A549 treated with Hydrocortisone at 1 μM for 4 hours (cell line): ENCODE results near the gene KIF1A. TPM values are rescaled to one million over a fixed set of nuclear protein-coding genes. Genes with fewer than 3 reads are reported as not detected.

Experiments used
- total RNA-seq: library from RNA; stranded (reverse); fragments of 200-300 nt; extraction: Qiagen RNA extraction; gene quantifications from 5 replicates; pipeline ENCODE4 v1.2.3, GENCODE V29; 2022

The KIF1A gene, protein sequence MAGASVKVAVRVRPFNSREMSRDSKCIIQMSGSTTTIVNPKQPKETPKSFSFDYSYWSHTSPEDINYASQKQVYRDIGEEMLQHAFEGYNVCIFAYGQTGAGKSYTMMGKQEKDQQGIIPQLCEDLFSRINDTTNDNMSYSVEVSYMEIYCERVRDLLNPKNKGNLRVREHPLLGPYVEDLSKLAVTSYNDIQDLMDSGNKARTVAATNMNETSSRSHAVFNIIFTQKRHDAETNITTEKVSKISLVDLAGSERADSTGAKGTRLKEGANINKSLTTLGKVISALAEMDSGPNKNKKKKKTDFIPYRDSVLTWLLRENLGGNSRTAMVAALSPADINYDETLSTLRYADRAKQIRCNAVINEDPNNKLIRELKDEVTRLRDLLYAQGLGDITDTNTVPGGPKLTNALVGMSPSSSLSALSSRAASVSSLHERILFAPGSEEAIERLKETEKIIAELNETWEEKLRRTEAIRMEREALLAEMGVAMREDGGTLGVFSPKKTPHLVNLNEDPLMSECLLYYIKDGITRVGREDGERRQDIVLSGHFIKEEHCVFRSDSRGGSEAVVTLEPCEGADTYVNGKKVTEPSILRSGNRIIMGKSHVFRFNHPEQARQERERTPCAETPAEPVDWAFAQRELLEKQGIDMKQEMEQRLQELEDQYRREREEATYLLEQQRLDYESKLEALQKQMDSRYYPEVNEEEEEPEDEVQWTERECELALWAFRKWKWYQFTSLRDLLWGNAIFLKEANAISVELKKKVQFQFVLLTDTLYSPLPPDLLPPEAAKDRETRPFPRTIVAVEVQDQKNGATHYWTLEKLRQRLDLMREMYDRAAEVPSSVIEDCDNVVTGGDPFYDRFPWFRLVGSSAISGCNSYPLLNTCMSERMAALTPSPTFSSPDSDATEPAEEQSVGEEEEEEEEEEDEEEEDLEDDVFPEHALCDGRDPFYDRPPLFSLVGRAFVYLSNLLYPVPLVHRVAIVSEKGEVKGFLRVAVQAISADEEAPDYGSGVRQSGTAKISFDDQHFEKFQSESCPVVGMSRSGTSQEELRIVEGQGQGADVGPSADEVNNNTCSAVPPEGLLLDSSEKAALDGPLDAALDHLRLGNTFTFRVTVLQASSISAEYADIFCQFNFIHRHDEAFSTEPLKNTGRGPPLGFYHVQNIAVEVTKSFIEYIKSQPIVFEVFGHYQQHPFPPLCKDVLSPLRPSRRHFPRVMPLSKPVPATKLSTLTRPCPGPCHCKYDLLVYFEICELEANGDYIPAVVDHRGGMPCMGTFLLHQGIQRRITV (N-terminal part only)
- total RNA-seq: 0.74 to 1.4 TPM (median 0.84 TPM) in 5 replicates

DNA sequence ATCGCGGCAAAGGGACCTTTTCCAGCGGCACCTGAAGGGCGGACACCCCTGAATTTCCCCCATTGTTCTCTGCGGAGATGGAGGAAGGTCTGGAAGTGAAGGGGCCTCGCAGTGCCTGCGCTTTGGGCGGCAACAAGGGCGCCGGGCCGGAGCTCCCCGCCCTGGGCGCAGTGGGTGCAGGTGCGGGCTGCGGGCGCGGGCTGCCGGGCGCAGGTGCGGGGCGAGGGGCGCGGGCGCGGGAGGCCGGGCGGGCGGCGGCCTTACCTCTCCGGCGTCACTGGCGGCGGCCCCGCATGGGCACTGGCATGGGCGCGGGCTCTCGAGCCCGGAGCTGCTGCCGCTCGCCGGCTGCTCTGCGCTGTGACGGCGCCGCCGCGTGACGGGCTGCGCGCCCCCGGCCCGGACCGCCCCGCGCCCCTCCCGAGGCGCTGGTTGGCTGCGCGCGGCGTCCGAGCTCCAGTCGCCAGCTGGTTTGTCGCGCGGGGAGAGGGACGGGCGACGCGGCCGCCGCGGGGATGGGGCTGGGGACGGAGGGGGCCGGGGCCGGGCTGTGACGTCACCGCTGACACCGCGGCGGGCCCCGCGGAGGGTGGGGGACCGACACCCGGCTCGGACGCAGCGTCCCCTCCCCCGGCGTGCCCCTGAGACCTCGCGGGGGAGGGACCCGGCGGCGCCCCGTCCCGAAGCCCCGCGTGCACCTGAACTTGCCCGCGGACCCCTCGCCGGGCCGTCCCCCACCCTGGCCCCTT, at the start of gene KIF1A:
KIF1A (minus strand) TSS at position 362 of the 749 bp plus-strand sequence. CDS start 22,467 bp downstream, outside the sequence.

DNA sequence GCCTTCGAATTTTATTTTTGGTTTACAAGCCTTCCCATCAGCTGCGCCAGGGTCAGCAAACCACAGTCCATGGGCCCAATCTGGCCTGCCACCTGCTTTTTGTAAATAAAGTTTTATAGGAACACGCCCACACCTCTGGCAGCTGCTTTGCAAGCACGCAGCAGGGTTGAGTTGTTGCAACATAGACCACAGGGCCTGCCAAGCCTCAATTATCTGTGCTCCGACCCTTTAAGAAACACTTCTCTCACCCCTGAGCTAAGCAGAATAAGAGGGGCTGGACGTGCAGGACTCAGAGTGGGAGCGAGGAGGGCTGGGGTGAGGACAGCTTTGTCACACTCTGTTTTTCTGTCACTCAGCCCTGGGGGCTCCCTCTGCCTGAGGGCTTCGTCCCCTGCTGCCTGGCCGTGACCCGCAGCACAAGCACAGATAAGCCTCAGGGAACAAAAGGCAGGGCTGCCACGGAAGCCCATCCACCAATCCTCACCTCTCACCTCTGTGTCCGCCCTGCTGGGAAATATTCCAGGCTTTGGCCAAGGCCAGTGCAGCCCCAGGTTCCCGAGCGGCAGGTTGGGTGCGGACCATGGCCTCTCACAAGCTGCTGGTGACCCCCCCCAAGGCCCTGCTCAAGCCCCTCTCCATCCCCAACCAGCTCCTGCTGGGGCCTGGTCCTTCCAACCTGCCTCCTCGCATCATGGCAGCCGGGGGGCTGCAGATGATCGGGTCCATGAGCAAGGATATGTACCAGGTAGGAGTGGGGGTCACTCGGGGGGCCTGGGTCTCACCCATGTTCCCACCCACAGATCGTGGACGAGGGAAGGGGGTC, 48.5 kb upstream of the KIF1A start, which contains the start of gene AGXT:
AGXT (plus strand) TSS at position 539 of the 823 bp plus-strand sequence; CDS start at position 581, 42 bp downstream.

DNA sequence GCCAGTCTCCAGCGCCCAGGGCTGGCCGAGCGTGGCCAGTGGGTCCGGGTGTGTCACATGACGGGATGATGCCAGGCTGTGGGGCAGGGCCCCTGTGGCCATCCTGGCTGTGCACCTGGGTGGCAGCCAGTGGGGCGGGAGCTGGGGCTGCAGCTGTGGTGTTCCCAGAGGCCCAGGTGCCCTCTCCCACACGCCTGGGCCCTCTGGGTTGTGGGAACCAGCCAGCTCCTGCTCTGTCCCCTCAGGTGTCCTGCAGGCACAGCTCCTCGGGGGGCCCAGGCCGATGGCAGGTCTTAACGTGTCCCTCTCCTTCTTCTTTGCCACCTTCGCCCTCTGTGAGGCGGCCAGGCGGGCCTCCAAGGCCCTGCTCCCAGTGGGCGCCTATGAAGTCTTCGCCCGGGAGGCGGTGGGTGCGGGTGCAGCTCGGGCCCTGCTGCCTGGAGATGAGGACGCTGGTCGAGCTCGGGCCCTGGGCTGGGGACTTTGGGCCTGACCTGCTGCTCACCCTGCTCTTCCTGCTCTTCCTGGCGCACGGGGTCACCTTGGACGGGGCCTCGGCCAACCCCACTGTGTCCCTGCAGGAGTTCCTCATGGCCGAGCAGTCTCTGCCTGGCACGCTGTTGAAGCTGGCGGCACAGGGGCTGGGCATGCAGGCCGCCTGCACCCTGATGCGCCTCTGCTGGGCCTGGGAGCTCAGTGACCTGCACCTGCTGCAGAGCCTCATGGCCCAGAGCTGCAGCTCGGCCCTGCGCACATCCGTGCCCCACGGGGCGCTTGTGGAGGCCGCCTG, 128.2 kb downstream of the KIF1A start, which contains the start of gene AQP12A:
AQP12A (plus strand) TSS at position 236 of the 790 bp plus-strand sequence; CDS start at position 284, 48 bp downstream.

DNA sequence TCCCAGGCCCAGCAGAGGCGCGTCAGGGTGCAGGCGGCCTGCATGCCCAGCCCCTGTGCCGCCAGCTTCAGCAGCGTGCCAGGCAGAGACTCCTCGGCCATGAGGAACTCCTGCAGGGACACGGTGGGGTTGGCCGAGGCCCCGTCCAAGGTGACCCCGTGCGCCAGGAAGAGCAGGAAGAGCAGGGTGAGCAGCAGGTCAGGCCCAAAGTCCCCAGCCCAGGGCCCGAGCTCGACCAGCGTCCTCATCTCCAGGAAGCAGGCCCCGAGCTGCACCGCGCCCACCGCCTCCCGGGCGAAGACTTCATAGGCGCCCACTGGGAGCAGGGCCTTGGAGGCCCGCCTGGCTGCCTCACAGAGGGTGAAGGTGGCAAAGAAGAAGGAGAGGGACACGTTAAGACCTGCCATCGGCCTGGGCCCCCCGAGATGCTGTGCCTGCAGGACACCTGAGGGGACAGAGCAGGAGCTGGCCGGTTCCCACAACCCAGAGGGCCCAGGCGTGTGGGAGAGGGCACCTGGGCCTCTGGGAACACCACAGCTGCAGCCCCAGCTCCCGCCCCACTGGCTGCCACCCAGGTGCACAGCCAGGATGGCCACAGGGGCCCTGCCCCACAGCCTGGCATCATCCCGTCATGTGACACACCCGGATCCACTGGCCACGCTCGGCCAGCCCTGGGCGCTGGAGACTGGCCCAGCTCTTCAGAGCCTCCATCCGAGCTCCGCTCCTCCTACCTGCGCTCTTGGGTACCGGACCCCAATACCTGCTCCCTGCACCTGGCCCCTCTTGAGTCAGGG, 137.4 kb downstream of the KIF1A start, which contains the start of gene AQP12B:
AQP12B (minus strand) TSS at position 455 of the 794 bp plus-strand sequence; CDS start at position 407, 48 bp downstream.

Other genes starting within 250 kb of the KIF1A start
- gene CAPN10, start 233.5 kb downstream of the KIF1A start, total RNA-seq: 17.2 to 25.4 TPM (median 23.0 TPM) in 5 replicates
- gene GPR35, start 194.7 kb downstream of the KIF1A start, total RNA-seq: 0.61 to 0.90 TPM (median 0.87 TPM) in 5 replicates
- not detected in 5 replicates for gene AQP12B, start 137.3 kb downstream of the KIF1A start, total RNA-seq
- not detected in 5 replicates for gene AQP12A, start 128.4 kb downstream of the KIF1A start, total RNA-seq
- not detected in 5 replicates for gene AGXT, start 48.6 kb upstream of the KIF1A start, total RNA-seq
- 0.12 to 0.54 TPM (median 0.24 TPM) in 4 of 5 replicates, not detected in the other for gene MAB21L4, start 75.9 kb upstream of the KIF1A start, total RNA-seq
- gene CROCC2, start 86.1 kb upstream of the KIF1A start, total RNA-seq: not detected in 5 replicates
- 0.47 to 1.2 TPM (median 0.83 TPM) in 5 replicates for gene SNED1, start 178.4 kb upstream of the KIF1A start, total RNA-seq